HEK293T (cell line): Measurements from ENCODE around the gene CCDC134.

Experiments
- BHLHE40 ChIP-seq: fragments of 450-650 bp; IDR thresholded peaks from 2 replicates; pipeline ENCODE4 v1.6.1; 2016; ENCODE audit warnings: mild to moderate bottlenecking, moderate library complexity, borderline replicate concordance
- CTBP1 ChIP-seq: fragments of 450-650 bp; IDR thresholded peaks from 2 replicates; pipeline ENCODE4 v1.6.1; 2016; ENCODE audit warnings: borderline replicate concordance
- ELF4 ChIP-seq: fragments of 450-650 bp; IDR thresholded peaks from 2 replicates; pipeline ENCODE4 v1.6.1; 2017; ENCODE audit warnings: antibody characterized with exemption
- FOXA1 ChIP-seq: fragments of 450-650 bp; IDR thresholded peaks from 2 replicates; pipeline ENCODE4 v1.6.1; 2016; ENCODE audit warnings: mild to moderate bottlenecking
- HDGF ChIP-seq: fragments of 450-650 bp; IDR thresholded peaks from 2 replicates; pipeline ENCODE4 v1.6.1; 2017; ENCODE audit warnings: antibody characterized with exemption, borderline replicate concordance
- NFRKB ChIP-seq: fragments of 450-650 bp; IDR thresholded peaks from 2 replicates; pipeline ENCODE4 v1.6.1; 2016; ENCODE audit warnings: mild to moderate bottlenecking, moderate library complexity
- SP1 ChIP-seq: fragments of 450-650 bp; IDR thresholded peaks from 2 replicates; pipeline ENCODE4 v1.6.1; 2017
- SUZ12 ChIP-seq: fragments of 450-650 bp; IDR thresholded peaks from 2 replicates; pipeline ENCODE4 v1.6.1; 2016; ENCODE audit warnings: mild to moderate bottlenecking
- TARDBP ChIP-seq: fragments of 450-650 bp; IDR thresholded peaks from 2 replicates; pipeline ENCODE4 v1.6.1; 2016
- ZNF384 ChIP-seq: fragments of 450-650 bp; IDR thresholded peaks from 2 replicates; pipeline ENCODE4 v1.6.1; 2016
- TF ChIP-seq, protein P1 (sequence below): fragments of 450-650 bp; IDR thresholded peaks from 2 replicates; pipeline ENCODE4 v1.6.1; 2016

DNA sequence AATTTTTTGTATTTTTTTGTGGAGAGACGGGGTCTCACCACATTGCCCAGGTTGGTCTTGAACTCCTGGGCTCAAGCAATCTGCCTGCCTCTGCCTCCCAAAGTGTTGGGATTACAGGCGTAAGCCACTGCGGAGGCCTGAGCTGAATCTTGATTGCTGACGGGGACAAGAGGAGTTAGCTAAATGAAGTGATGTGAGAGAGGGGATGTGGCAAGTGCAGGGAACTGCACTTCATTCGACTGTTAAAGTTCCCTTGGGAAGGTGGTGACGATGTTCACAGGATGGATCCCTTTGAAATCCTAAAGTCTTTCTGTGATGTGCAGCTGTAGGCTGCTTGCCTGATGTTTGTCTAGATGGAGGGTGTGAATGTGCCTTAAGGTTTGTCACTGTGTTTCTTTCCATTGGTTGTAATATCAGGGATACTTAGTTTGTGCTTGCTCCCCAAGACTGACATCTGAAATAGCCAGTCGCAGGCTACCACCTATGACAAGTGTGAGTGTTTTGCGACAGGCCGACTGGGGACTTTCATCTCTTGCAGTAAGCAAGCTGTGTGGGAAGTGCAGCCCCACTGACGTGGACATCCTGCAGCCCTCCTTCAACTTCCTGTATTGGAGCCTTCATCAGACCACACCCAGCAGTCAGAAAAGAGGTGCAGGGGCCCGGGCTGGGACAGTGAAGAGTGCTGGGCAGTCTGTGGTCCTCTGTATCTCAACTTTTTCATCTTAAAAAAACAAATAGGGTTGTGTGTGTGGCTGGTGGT, 19.6 kb upstream of the CCDC134 start:
- TF ChIP-seq SP1 (no peak), ELF4 (no peak), HDGF (no peak), CTBP1 (no peak), ZNF384 (no peak), NFRKB (no peak), FOXA1 (no peak), SUZ12 (no peak), TARDBP (no peak), BHLHE40 (no peak)
- TF ChIP-seq, protein P1, sequence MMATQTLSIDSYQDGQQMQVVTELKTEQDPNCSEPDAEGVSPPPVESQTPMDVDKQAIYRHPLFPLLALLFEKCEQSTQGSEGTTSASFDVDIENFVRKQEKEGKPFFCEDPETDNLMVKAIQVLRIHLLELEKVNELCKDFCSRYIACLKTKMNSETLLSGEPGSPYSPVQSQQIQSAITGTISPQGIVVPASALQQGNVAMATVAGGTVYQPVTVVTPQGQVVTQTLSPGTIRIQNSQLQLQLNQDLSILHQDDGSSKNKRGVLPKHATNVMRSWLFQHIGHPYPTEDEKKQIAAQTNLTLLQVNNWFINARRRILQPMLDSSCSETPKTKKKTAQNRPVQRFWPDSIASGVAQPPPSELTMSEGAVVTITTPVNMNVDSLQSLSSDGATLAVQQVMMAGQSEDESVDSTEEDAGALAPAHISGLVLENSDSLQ = 0 out of 2 replicates have a peak, but pooled peaks have one; percentile 18
